ENCODE results near the gene CD300C. TPM values are rescaled to one million over a fixed set of nuclear protein-coding genes. Genes with fewer than 3 reads are reported as not detected.

Gene CD300C
- total RNA-seq, 4 donors from 2014 or later = 0.18 to 0.76 (median 0.42) TPM; not detected in 1

GRCh38 chr17:74552037-74552436 lies 6.1 kb upstream of the CD300C start:
- no peak overlapping the region for H3K27ac ChIP-seq
- no peaks in the 10 kb centered on the region for H3K9me3 ChIP-seq
- no peaks in the 10 kb centered on the region for H3K4me1 ChIP-seq
- TF ChIP-seq POLR2A (IDR thresholded peaks at IDR 0.05) (no peak), CTCF (IDR thresholded peaks at IDR 0.05) (no peak)
- H3K27me3 ChIP-seq = peaks cover 0 to 34% (median 0%) of the 10 kb centered on the region in 4 donors
- no peak overlapping the region for H3K4me3 ChIP-seq
- no peaks in the 10 kb centered on the region for H3K36me3 ChIP-seq
- intact Hi-C loops (cut with DNase I) = no loop called here
- WGBS, 2 donors = 19 to 33% methylated on average over 5 to 6 of the region's 7 CpGs
- DNase-seq = no peak

- TF ChIP-seq CTCF (IDR thresholded peaks at IDR 0.05) (no peak), POLR2A (IDR thresholded peaks at IDR 0.05) (no peak)
- intact Hi-C loops (cut with DNase I) = no loop called here
- DNase-seq = no peak
- no peak overlapping the region for H3K4me3 ChIP-seq
- H3K4me1 ChIP-seq = no peaks in the 10 kb centered on the region
- H3K27ac ChIP-seq = no peak overlapping the region
- WGBS, 2 donors = 72 to 86% methylated on average over 7 to 15 of the region's 15 CpGs
- H3K27me3 ChIP-seq = peaks cover 0 to 34% (median 0%) of the 10 kb centered on the region in 4 donors
- no peaks in the 10 kb centered on the region for H3K9me3 ChIP-seq
- no peaks in the 10 kb centered on the region for H3K36me3 ChIP-seq
Observed at GRCh38 chr17:74550602-74551001, 4.7 kb upstream of the CD300C start.

GRCh38 chr17:74549343-74549742 lies 3.4 kb upstream of the CD300C start:
- peaks cover 0 to 34% (median 0%) of the 10 kb centered on the region in 4 donors for H3K27me3 ChIP-seq
- intact Hi-C loops (cut with DNase I) = no loop called here
- no peak overlapping the region for H3K4me3 ChIP-seq
- no peak overlapping the region for H3K27ac ChIP-seq
- TF ChIP-seq POLR2A (IDR thresholded peaks at IDR 0.05) (no peak), CTCF (IDR thresholded peaks at IDR 0.05) (no peak)
- H3K4me1 ChIP-seq = no peaks in the 10 kb centered on the region
- no peaks in the 10 kb centered on the region for H3K9me3 ChIP-seq
- WGBS, 2 donors = 63% methylated on average over 2 to 3 of the region's 7 CpGs
- DNase-seq = no peak
- no peaks in the 10 kb centered on the region for H3K36me3 ChIP-seq

- H3K36me3 ChIP-seq = no peaks in the 10 kb centered on the region
- no peaks in the 10 kb centered on the region for H3K4me1 ChIP-seq
- no peak overlapping the region for H3K27ac ChIP-seq
- H3K27me3 ChIP-seq = peaks cover 0 to 36% (median 0%) of the 10 kb centered on the region in 4 donors
- DNase-seq = no peak
- 75 to 76% methylated on average over 2 to 3 of the region's 3 CpGs for WGBS, 2 donors
- no peaks in the 10 kb centered on the region for H3K9me3 ChIP-seq
- intact Hi-C loops (cut with DNase I) = no loop called here
- no peak overlapping the region for H3K4me3 ChIP-seq
- no peak for TF ChIP-seq POLR2A (IDR thresholded peaks at IDR 0.05)
Observed at GRCh38 chr17:74547736-74548135, 1.8 kb upstream of the CD300C start.

GRCh38 chr17:74547264-74547663 lies 1.3 kb upstream of the CD300C start:
- DNase-seq = no peak
- TF ChIP-seq CTCF (IDR thresholded peaks at IDR 0.05) = no peak
- no peak for TF ChIP-seq POLR2A (IDR thresholded peaks at IDR 0.05)
- Histone ChIP-seq H3K9me3 (no peaks in the 10 kb centered on the region), H3K36me3 (no peaks in the 10 kb centered on the region), H3K27me3 (peaks cover 0 to 36% (median 0%) of the 10 kb centered on the region in 4 donors), H3K4me1 (no peaks in the 10 kb centered on the region), H3K27ac (no peak overlapping the region), H3K4me3 (no peak overlapping the region)
- intact Hi-C loops (cut with DNase I) = no loop called here
- WGBS, 2 donors = 78 to 81% methylated on average over 6 of the region's 7 CpGs

GRCh38 chr17:74546586-74546985 lies 671 bp upstream of the CD300C start:
- Histone ChIP-seq H3K4me3 (no peak overlapping the region), H3K36me3 (no peaks in the 10 kb centered on the region), H3K27me3 (peaks cover 0 to 29% (median 0%) of the 10 kb centered on the region in 4 donors), H3K9me3 (no peaks in the 10 kb centered on the region), H3K27ac (no peak overlapping the region), H3K4me1 (no peaks in the 10 kb centered on the region)
- TF ChIP-seq POLR2A (IDR thresholded peaks at IDR 0.05) (no peak), CTCF (IDR thresholded peaks at IDR 0.05) (no peak)
- intact Hi-C loops (cut with DNase I) = no loop called here
- 82 to 96% methylated on average over 3 to 4 of the region's 7 CpGs for WGBS, 2 donors
- no peak for DNase-seq

Data from esophagus squamous epithelium (tissue), 5 donors.